Psoas muscle (tissue), 8 donors: ENCODE data around the gene DLGAP1. TPM values are rescaled to one million over a fixed set of nuclear protein-coding genes. Genes with fewer than 3 reads are reported as not detected.

ENCODE experiments used
- ATAC-seq, 4 donors: fragments of 200-7000 bp; cut with Tn5 transposase; one replicate each; pipeline ENCODE4 v1.9.1; 2020; ENCODE audit warnings: moderate library complexity in 3 of 4, mild to moderate bottlenecking in 2 of 4
- DNase-seq, 2 donors: peaks; one replicate each; pipeline ENCODE4 v3.0.0-alpha.2; 2020
- H3K27ac ChIP-seq: fragments of 200-600 bp; one replicate; pipeline ENCODE4 v1.8.0; 2022
- H3K27me3 ChIP-seq, 3 donors: fragments of 200-600 bp in 1 of 3; one replicate each; pipeline versions ENCODE4 v1.6.1 to v1.8.0; 2013 to 2022; ENCODE audit warnings: low read length in 2 of 3, mild to moderate bottlenecking in 2 of 3, moderate library complexity in 1 of 3; ENCODE audit not compliant: insufficient read depth in 3 of 3
- H3K36me3 ChIP-seq, 2 donors: fragments of 200-600 bp in 1 of 2; one replicate each; pipeline versions ENCODE4 v1.6.1 to v1.8.0; 2013 to 2022; ENCODE audit warnings: low read depth in 1 of 2, mild to moderate bottlenecking in 1 of 2, moderate library complexity in 1 of 2; ENCODE audit not compliant: insufficient read depth in 1 of 2
- H3K4me1 ChIP-seq: fragments of 200-600 bp; one replicate; pipeline ENCODE4 v1.8.0; 2022
- H3K4me3 ChIP-seq: fragments of 200-600 bp; one replicate; pipeline ENCODE4 v1.8.0; 2022; ENCODE audit warnings: mild to moderate bottlenecking
- H3K9me3 ChIP-seq: fragments of 200-600 bp; one replicate; pipeline ENCODE4 v1.8.0; 2022
- CTCF ChIP-seq: fragments of 200-600 bp; IDR thresholded peaks from one replicate; pipeline ENCODE4 v1.8.0; 2022; ENCODE audit warnings: antibody characterized with exemption
- WGBS, 3 donors: extraction: QIAGEN DNeasy Blood & Tissue Kit; methylation state at CpG; one replicate each; pipeline versions ENCODE4 v1.1.6 to v1.1.7; 2013; 5-methylcytosine and 5-hydroxymethylcytosine counted together
- intact Hi-C, 2 donors: fragments of 100-400 bp; cut with DNase I; formaldehyde crosslinking; loops; one replicate each; pipeline versions ENCODE4 v1.11.0 to v1.14.2; 2022
- polyA plus RNA-seq, 3 donors: library from polyadenylated mRNA; stranded (reverse); fragments of 200-250 nt; gene quantifications; one replicate each; pipeline ENCODE4 v1.2.3, GENCODE V29; 2013
- total RNA-seq, 4 donors: library from RNA; stranded (reverse); fragmentation: NEBNext Ultra II Directional in 2 of 4; extraction: Animal tissue kit (Norgen Biotek cat#: 25700) in 2 of 4; gene quantifications; one replicate each; pipeline versions ENCODE4 v1.2.1 to v1.2.4, GENCODE V29; 2021 to 2023
- donor health status: healthy with polysubstance abuse.
- donor health status: DM: no; HTN: no; CAD: no; lungs with moderate emphysema.
- donor health status: Bipolar disorder and iron deficiency.
- donor health status: healthy.
- donor health status: DM: yes; HTN: yes; CAD: no.
- donor health status: DM: no; HTN: no; CAD: no.
- donor health status: DM: no; HTN: no; CAD: no.
- donor health status: DM: yes; HTN: yes; CAD: no.

The DLGAP1 gene
- total and polyA plus RNA-seq, 7 donors = 0.09 to 0.26 (median 0.16) TPM; not detected in 1

- 31 to 51% (median 39%) methylated on average over 1 of the region's 1 CpG for WGBS, 3 donors
- ATAC-seq (no peak), DNase-seq (no peak)
- intact Hi-C loops = no loop called here
- Histone ChIP-seq H3K27ac (no peak overlapping the region), H3K36me3 (no peaks in the 10 kb centered on the region), H3K27me3 (no peaks in the 10 kb centered on the region), H3K9me3 (no peaks in the 10 kb centered on the region), H3K4me1 (no peaks in the 10 kb centered on the region), H3K4me3 (no peak overlapping the region)
- TF ChIP-seq CTCF = no peak
These were observed 38.1 kb downstream of the DLGAP1 start for GRCh38 chr18:4416976-4417375.

GRCh38 chr18:4412286-4412685, 42.8 kb downstream of the DLGAP1 start:
- H3K36me3 ChIP-seq = no peaks in the 10 kb centered on the region
- DNase-seq (no peak), ATAC-seq (no peak)
- no peaks in the 10 kb centered on the region for H3K9me3 ChIP-seq
- intact Hi-C loops = no loop called here
- TF ChIP-seq CTCF = no peak
- no peak overlapping the region for H3K4me3 ChIP-seq
- H3K27me3 ChIP-seq = no peaks in the 10 kb centered on the region
- H3K4me1 ChIP-seq = no peaks in the 10 kb centered on the region
- H3K27ac ChIP-seq = no peak overlapping the region

- H3K36me3 ChIP-seq = no peaks in the 10 kb centered on the region
- intact Hi-C loops = no loop called here
- H3K4me3 ChIP-seq = no peak overlapping the region
- 35 to 61% (median 57%) methylated on average over 1 of the region's 1 CpG for WGBS, 3 donors
- no peak for TF ChIP-seq CTCF
- ATAC-seq (no peak), DNase-seq (no peak)
- no peaks in the 10 kb centered on the region for H3K4me1 ChIP-seq
- H3K27ac ChIP-seq = no peak overlapping the region
- no peaks in the 10 kb centered on the region for H3K9me3 ChIP-seq
- H3K27me3 ChIP-seq = no peaks in the 10 kb centered on the region
These were observed 48.3 kb downstream of the DLGAP1 start for GRCh38 chr18:4406856-4407255.

GRCh38 chr18:4405965-4406364, 49.1 kb downstream of the DLGAP1 start:
- H3K27me3 ChIP-seq = no peaks in the 10 kb centered on the region
- no peak for TF ChIP-seq CTCF
- no peaks in the 10 kb centered on the region for H3K36me3 ChIP-seq
- no peak for ATAC-seq
- 86 to 88% (median 87%) methylated on average over 5 of the region's 5 CpGs for WGBS, 3 donors
- no peak overlapping the region for H3K27ac ChIP-seq
- no peaks in the 10 kb centered on the region for H3K4me1 ChIP-seq
- no peaks in the 10 kb centered on the region for H3K9me3 ChIP-seq
- intact Hi-C loops = no loop called here
- DNase-seq = no peak
- no peak overlapping the region for H3K4me3 ChIP-seq

GRCh38 chr18:4403836-4404235, 51.3 kb downstream of the DLGAP1 start:
- DNase-seq (no peak), ATAC-seq (no peak)
- Histone ChIP-seq H3K27ac (no peak overlapping the region), H3K4me1 (no peaks in the 10 kb centered on the region), H3K36me3 (no peaks in the 10 kb centered on the region), H3K9me3 (no peaks in the 10 kb centered on the region), H3K4me3 (no peak overlapping the region), H3K27me3 (no peaks in the 10 kb centered on the region)
- WGBS, 3 donors = 53 to 67% (median 57%) methylated on average over 1 of the region's 1 CpG
- intact Hi-C loops = no loop called here
- no peak for TF ChIP-seq CTCF
